Spleen (tissue), 11 donors: Measurements from ENCODE around the gene UBE2L3. TPM values are rescaled to one million over a fixed set of nuclear protein-coding genes. Genes with fewer than 3 reads are reported as not detected.

Source experiments
- DNase-seq: peaks from one replicate; pipeline ENCODE4 v3.0.0-alpha.2; 2020
- H3K27ac ChIP-seq, 8 donors: fragments of 200-600 bp; sonication (generic) in 7 of 8; 1 replicate in 4 of 8; 2 replicates in 4 of 8; pipeline versions ENCODE4 v1.5.0 to v1.8.0; 2016 to 2021; ENCODE audit warnings: inconsistent platforms in 4 of 8, mild to moderate bottlenecking in 4 of 8, moderate library complexity in 1 of 8
- H3K27me3 ChIP-seq, 7 donors: fragments of 200-600 bp; sonication (generic) in 6 of 7; replicated peaks in 1 of 7; 1 replicate in 4 of 7; 2 replicates in 3 of 7; pipeline versions ENCODE4 v1.5.0 to v1.8.0; 2016 to 2021; ENCODE audit warnings: inconsistent platforms in 3 of 7, mild to moderate bottlenecking in 1 of 7
- H3K36me3 ChIP-seq, 6 donors: fragments of 200-600 bp; sonication (generic) in 5 of 6; 1 replicate in 4 of 6; 2 replicates in 2 of 6; pipeline versions ENCODE4 v1.5.0 to v1.8.0; 2016 to 2021; ENCODE audit warnings: inconsistent platforms in 2 of 6
- H3K4me1 ChIP-seq, 6 donors: fragments of 200-600 bp; sonication (generic) in 5 of 6; 1 replicate in 3 of 6; 2 replicates in 3 of 6; pipeline versions ENCODE4 v1.5.0 to v1.8.0; 2016 to 2021; ENCODE audit warnings: inconsistent platforms in 3 of 6
- H3K4me3 ChIP-seq, 8 donors: fragments of 200-600 bp; sonication (generic) in 7 of 8; 1 replicate in 4 of 8; 2 replicates in 4 of 8; pipeline versions ENCODE4 v1.5.0 to v1.8.0; 2016 to 2021; ENCODE audit warnings: inconsistent platforms in 4 of 8, mild to moderate bottlenecking in 4 of 8, moderate library complexity in 2 of 8
- H3K9me3 ChIP-seq, 8 donors: fragments of 200-600 bp; sonication (generic) in 7 of 8; 1 replicate in 4 of 8; 2 replicates in 4 of 8; pipeline versions ENCODE4 v1.5.0 to v1.8.0; 2016 to 2021; ENCODE audit warnings: inconsistent platforms in 4 of 8
- CTCF ChIP-seq, 11 experiments: fragments of 200-600 bp in 7 of 11; fragments of 450-650 bp in 4 of 11; sonication (generic) in 4 of 11; IDR thresholded peaks in 8 of 11; conservative IDR thresholded peaks in 3 of 11; 1 replicate in 7 of 11; 2 replicates in 4 of 11; pipeline versions ENCODE4 v1.4.0 to v1.8.0; 2016 to 2021; ENCODE audit warnings: antibody characterized with exemption in 11 of 11, inconsistent platforms in 4 of 11, mild to moderate bottlenecking in 1 of 11
- POLR2A ChIP-seq, 3 donors: fragments of 450-650 bp; IDR thresholded peaks; one replicate each; pipeline ENCODE4 v1.5.1; 2017; ENCODE audit warnings: antibody characterized with exemption in 3 of 3, mild to moderate bottlenecking in 1 of 3
- POLR2AphosphoS5 ChIP-seq, 3 donors: sonication (generic); formaldehyde crosslinking; IDR thresholded peaks; one replicate each; pipeline ENCODE4 v1.5.1; 2017; ENCODE audit warnings: antibody characterized with exemption in 3 of 3
- WGBS, 5 donors: extraction: QIAGEN DNeasy Blood & Tissue Kit in 3 of 5; methylation state at CpG; one replicate each; pipeline versions ENCODE4 v1.1.5 to v1.1.7; 2013 to 2018; 5-methylcytosine and 5-hydroxymethylcytosine counted together
- intact Hi-C: fragments of 100-400 bp; cut with DNase I; formaldehyde crosslinking; loops from one replicate; pipeline ENCODE4 v1.15.0; 2023; ENCODE audit warnings: low total_unique reads
- polyA plus RNA-seq, 3 donors: library from polyadenylated mRNA; stranded (reverse); fragments of 200-250 nt; gene quantifications; one replicate each; pipeline ENCODE4 v1.2.1, GENCODE V29; 2013
- total RNA-seq, 7 donors: library from RNA; depleted of rRNA in 3 of 7; stranded (reverse); fragments of >200 nt in 3 of 7; fragmentation: NEBNext Ultra II Directional in 4 of 7; extraction: Animal tissue kit (Norgen Biotek cat#: 25700) in 4 of 7; gene quantifications; one replicate each; pipeline versions ENCODE4 v1.1.0 to v1.2.1, GENCODE V29; 2016 to 2021
- donor health status: healthy with polysubstance abuse.
- donor health status: DM: no; HTN: no; CAD: no; lungs with moderate emphysema.
- donor health status: DM: no; HTN: no; CAD: no.
- donor health status: Bipolar disorder and iron deficiency.
- donor health status: healthy.
- donor health status: DM: no; HTN: no; CAD: no.
- donor health status: DM: yes; HTN: yes; CAD: no.

The UBE2L3 gene
- total and polyA plus RNA-seq, 10 donors, result 36.2 to 69.3 (median 45.2) TPM

- Histone ChIP-seq H3K4me3 (no peak overlapping the region), H3K27me3 (no peaks in the 10 kb centered on the region), H3K27ac (no peak overlapping the region), H3K4me1 (peaks cover 4 to 42% (median 33%) of the 10 kb centered on the region in 6 donors), H3K36me3 (peaks cover 0 to 32% (median 4%) of the 10 kb centered on the region in 6 donors), H3K9me3 (no peaks in the 10 kb centered on the region)
- intact Hi-C loops, result no loop called here
- DNase-seq, result no peak
- TF ChIP-seq CTCF (IDR thresholded peaks at IDR 0.05 in 8 of 11, conservative IDR thresholded peaks at IDR 0.05 in 3 of 11) (no peak), POLR2A (IDR thresholded peaks at IDR 0.05) (no peak), POLR2AphosphoS5 (IDR thresholded peaks at IDR 0.05) (no peak)
- 89 to 93% (median 92%) methylated on average over 7 of the region's 7 CpGs for WGBS, 5 donors
Measured at GRCh38 chr22:21650280-21650679, 82.8 kb downstream of the UBE2L3 start.

GRCh38 chr22:21650823-21651520 is 83.5 kb downstream of the UBE2L3 start:
- DNase-seq, result no peak
- intact Hi-C loops, result no loop called here
- TF ChIP-seq POLR2AphosphoS5 (IDR thresholded peaks at IDR 0.05), result no peak
- no peak for TF ChIP-seq CTCF (IDR thresholded peaks at IDR 0.05 in 8 of 11, conservative IDR thresholded peaks at IDR 0.05 in 3 of 11)
- no peak for TF ChIP-seq POLR2A (IDR thresholded peaks at IDR 0.05)
- Histone ChIP-seq H3K36me3 (peaks cover 0 to 26% (median 0%) of the 10 kb centered on the region in 6 donors), H3K4me3 (peak overlapping the region in 6 of 8 donors; percentile 56 to 86 (median 62)), H3K27ac (peak overlapping the region in 2 of 8 donors; percentile 34 to 56), H3K4me1 (peaks cover 4 to 42% (median 33%) of the 10 kb centered on the region in 6 donors), H3K9me3 (no peaks in the 10 kb centered on the region), H3K27me3 (no peaks in the 10 kb centered on the region)
- WGBS, 5 donors, result 13 to 20% (median 16%) methylated on average over 6 of the region's 6 CpGs

- Histone ChIP-seq H3K9me3 (no peaks in the 10 kb centered on the region), H3K27me3 (no peaks in the 10 kb centered on the region), H3K36me3 (peaks cover 0 to 21% (median 0%) of the 10 kb centered on the region in 6 donors), H3K4me3 (peak overlapping the region; percentile 45 to 86 (median 62)), H3K4me1 (peaks cover 4 to 38% (median 31%) of the 10 kb centered on the region in 6 donors), H3K27ac (peak overlapping the region in 2 of 8 donors; percentile 34 to 56)
- TF ChIP-seq POLR2AphosphoS5 (IDR thresholded peaks at IDR 0.05), result no peak
- no peak for TF ChIP-seq CTCF (IDR thresholded peaks at IDR 0.05 in 8 of 11, conservative IDR thresholded peaks at IDR 0.05 in 3 of 11)
- TF ChIP-seq POLR2A (IDR thresholded peaks at IDR 0.05), result no peak
- no peak for DNase-seq
- WGBS, 5 donors, result 0 to 1% (median 1%) methylated on average over 26 to 29 of the region's 29 CpGs
- intact Hi-C loops, result no loop called here
Measured at GRCh38 chr22:21651521-21652009, 84.1 kb downstream of the UBE2L3 start.

- intact Hi-C loops, result no loop called here
- peak; percentile 95 for DNase-seq
- no peaks in the 10 kb centered on the region for H3K9me3 ChIP-seq
- peaks cover 4 to 38% (median 31%) of the 10 kb centered on the region in 6 donors for H3K4me1 ChIP-seq
- H3K36me3 ChIP-seq, result peaks cover 0 to 21% (median 0%) of the 10 kb centered on the region in 6 donors
- H3K27me3 ChIP-seq, result no peaks in the 10 kb centered on the region
- peak overlapping the region in 3 of 8 donors; percentile 20 to 56 (median 24) for H3K27ac ChIP-seq
- WGBS, 5 donors, result 0 to 1% (median 1%) methylated on average over 20 to 44 of the region's 44 CpGs
- TF ChIP-seq POLR2A (IDR thresholded peaks at IDR 0.05), result no peak
- peak in 2 of 3 donors; percentile 52 to 74 for TF ChIP-seq POLR2AphosphoS5 (IDR thresholded peaks at IDR 0.05)
- TF ChIP-seq CTCF (IDR thresholded peaks at IDR 0.05 in 8 of 11, conservative IDR thresholded peaks at IDR 0.05 in 3 of 11), result peak in 1 of 11 experiments; percentile 24
- H3K4me3 ChIP-seq, result peak overlapping the region; percentile 45 to 86 (median 62)
Measured at GRCh38 chr22:21652010-21652546, 84.6 kb downstream of the UBE2L3 start.
